Measurements from ENCODE around the gene MAP3K5.

The MAP3K5 gene

GRCh38 chr6:136563386-136564152 lies 228.7 kb downstream of the MAP3K5 start:
- no peak for DNase-seq

- no peak for DNase-seq
These were observed 230.1 kb downstream of the MAP3K5 start for GRCh38 chr6:136562211-136562610.

DNA sequence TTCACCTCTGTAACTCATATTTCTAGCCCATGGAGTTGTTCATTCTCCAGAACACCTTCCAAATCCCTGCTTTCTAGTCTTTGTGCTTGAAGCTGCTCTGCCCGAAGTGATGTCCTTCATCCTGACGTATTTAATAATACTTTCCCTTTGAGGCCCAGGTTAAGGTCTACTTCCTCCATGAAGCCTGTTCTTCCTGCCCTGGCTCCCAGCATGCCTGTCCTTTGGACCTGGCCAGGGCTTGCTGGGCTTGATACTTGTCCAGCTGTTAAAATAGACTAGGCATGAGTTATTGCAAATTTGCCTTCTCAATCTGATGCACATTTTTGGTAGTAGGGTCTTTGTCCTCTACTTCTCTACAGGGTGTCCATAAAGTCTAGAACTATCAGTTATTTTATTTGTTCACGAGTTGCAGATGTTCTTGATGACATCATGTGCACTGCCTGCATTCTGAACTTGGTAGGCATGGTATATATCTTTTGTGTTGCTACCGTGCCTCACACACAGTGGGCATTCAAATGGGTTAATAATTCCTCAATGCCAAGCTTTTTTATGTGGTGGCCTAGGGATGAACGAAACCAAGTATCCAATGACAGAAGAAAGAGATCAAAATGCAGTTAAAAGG lies 239.0 kb downstream of the MAP3K5 start:
- DNase-seq: no peak

DNA sequence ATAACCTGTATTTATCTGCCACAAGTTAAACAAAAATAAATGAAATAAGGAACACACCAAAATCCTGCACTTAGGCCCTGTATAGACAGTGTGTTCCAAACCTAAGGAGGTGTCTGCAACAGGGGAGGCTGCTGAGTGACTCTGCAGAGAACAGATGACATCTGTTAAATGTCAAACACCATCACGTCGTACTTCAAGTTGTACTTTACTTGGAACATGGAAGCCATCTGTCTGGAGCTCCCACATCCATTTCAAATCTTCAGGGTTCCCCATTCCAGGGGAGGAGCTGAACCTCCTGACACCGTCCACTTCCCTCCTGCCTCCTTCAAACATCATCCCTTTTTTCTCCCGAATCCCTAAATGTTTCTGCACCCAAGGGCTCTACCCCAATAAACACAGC lies 240.2 kb downstream of the MAP3K5 start:
- DNase-seq: no peak

GRCh38 chr6:136551103-136551502 lies 241.2 kb downstream of the MAP3K5 start:
- DNase-seq: no peak

GRCh38 chr6:136550330-136551071 lies 241.8 kb downstream of the MAP3K5 start, which contains the start of gene MAP7:
TSS of gene MAP7 (minus strand) at chr6:136550422. CDS start at chr6:136550408, 14 bp downstream.
- DNase-seq: peak; percentile 65

- no peak for DNase-seq
These were observed 242.3 kb downstream of the MAP3K5 start for GRCh38 chr6:136550045-136550329.

DNA sequence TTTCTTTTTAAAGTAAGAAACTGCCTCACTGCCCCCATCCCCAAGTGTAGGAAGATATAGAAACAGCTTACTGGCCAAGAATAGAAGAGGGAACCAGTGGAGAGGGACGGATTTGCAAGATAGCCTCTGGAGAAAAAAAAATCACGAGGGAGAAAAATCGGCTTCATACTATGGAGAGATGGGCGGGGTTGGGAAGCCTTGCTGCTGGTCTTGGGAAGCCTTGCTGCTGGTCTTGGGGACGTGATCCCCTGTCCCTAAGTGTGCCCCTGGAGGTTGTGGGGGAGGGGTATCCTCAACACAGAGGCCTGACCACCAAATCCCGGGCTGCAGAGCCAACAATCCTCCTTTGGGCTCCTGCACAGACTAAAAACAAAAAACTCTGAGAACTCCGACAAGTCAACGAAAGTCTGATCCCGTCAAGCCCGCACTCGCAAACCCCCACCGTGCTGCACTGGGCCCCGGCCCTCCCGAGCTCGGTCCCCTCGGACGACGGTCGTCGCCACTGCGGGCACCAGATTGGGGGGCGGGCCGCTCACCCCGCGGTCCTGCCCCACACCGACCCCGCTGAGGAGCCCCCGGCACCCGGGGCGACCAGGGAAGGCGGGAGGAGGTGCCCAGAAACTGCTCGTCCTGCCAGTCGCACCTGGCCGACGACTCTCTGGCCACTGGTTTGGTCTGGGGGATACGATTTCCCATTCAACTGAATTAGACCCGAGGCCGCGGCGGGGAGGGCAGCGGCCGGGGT lies 242.8 kb downstream of the MAP3K5 start:
- no peak for DNase-seq

DNA sequence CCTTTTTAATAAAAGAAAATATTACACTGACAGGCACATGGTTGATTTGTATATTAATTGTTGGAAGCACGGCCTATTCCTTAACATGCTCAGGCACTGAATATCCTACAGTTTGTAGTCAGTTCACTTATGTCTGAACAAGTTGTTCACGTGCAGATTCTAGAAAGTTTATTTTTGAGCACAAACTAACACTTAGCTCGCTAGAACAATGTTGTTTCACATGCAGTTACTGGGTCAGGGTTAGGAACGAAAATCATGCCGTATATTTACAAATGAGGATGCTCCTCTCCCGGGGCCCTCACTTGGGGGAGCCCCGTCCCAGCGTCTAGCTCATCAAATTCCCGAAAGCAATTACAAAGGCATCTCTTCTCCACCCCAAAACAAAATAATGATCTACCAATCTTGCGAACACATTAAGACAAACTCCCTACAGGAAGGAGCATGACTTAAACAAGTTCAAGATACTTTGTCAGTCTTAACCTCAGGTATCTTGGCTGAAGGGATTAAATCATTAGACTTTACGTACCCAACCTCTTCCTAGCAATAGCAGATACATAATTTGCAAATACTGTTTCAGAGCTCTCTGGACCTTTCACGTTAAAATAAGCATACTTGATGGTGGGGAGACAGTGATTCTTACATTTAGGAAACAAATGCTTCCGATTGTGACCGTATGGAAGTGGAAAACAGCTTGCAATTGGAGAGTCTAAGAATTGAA lies 243.5 kb downstream of the MAP3K5 start:
- no peak for DNase-seq

- DNase-seq: no peak
These were observed 244.4 kb downstream of the MAP3K5 start for GRCh38 chr6:136547871-136548270.

GRCh38 chr6:136547336-136547735 lies 244.9 kb downstream of the MAP3K5 start:
- no peak for DNase-seq

DNA sequence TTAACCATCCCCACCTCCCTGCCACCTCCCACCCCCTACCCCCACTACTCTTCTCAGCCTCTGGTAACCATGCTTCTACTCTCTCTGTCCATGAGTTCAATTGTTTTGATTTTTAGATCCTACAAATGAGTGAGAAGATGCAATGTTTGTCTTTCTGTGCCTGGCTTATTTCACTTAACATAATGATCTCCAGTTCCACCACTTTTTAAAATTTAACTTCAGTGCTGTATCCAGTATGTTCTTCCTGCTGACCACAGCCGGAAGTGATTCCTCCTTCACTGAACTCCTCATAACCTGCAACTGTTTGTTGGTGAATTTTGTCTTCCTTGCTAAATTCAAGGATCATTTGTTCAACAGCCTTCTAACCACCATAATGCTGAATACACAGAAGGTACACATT lies 245.9 kb downstream of the MAP3K5 start:
- no peak for DNase-seq

DNA sequence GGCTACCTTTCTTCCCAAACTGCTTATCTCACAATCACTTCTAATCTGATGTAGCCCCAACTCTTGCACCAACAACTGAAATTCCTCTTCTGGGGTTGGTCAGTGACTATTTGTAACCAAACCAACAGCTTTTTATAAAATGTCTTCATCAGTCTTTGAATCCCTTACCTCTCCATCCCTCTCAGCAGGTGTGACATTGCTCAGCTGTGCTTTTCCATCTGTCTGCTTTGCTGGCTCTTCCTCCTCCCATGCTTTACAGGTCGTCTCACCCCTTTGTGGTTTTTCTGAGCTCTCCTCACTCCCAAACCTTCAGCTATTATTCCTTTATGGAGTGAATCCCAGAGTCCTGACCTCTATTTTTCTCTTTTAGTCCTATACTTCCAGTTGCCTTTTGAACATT lies 248.0 kb downstream of the MAP3K5 start:
- no peak for DNase-seq

DNA sequence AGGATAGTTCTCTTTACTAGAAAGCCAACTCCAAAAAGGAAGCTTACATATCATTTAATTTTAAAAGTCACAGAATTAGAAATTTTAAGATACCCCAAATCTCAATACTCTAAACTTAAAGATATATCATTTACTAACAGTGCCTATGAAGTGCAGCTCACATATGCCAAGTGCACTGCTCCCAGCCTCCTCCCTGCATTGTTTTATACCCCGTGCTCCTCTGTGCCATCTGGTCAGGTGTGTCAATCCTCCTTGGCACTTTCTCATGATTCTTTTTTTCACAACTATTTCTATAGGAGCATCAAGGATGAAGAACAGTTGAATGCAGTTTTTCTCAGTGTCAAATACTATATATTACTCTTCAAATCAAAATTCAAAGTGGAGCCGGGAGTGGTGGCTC lies 250.9 kb downstream of the MAP3K5 start:
- no peak for DNase-seq

GRCh38 chr6:136539967-136540652 lies 252.2 kb downstream of the MAP3K5 start:
- no peak for DNase-seq

DNA sequence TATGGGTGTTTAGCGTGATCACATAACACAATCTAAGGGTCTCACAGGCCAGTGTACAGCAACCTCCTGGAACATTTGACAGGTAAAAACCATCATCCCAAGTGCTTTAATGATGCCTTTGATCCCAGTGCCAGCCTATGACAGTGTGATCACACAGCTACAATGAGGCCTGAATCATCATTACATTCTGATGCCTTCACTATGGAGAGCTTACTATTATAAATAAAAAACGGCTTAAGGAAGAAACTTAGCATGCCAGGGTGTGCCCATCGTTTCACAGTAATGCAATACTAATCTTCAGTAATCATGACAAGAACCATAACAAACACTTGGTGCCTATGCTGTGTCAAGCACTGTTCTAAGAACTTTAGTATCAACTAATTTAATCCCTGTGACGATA lies 253.4 kb downstream of the MAP3K5 start:
- DNase-seq: no peak

DNA sequence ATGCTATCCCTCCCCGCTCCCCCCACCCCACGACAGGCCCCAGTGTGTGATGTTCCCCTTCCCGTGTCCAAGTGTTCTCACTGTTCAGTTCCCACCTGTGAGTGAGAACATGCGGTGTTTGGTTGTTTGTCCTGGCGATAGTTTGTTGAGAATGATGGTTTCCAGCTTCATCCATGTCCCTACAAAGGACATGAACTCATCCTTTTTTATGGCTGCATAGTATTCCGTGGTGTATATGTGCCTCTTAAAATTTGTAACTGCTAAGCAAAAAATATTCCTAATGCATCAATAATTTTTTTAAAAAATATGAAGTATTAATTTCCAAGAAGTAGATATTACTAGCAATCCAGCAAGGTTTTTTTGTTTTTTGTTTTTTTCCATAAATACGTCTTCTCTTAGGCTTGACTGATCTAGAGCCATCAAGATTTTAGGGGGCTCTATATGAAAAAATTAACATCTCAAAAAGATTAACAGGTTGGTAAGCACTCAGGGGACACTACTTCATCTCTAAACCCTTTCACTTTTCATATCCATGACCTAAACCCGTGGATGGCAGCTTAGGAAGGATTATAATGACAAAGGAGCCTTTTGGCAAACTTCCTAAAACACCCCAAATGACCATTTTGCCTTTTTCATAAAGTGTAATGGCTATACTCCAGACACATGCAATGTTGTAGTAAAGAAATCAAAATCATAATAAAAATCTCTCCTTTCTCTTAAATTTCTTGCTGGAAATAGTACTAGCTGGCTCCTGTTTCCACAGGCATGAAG lies 256.2 kb downstream of the MAP3K5 start:
- no peak for DNase-seq

GRCh38 chr6:136535017-136535765 lies 257.1 kb downstream of the MAP3K5 start:
- DNase-seq: no peak

- no peak for DNase-seq
These were observed 258.0 kb downstream of the MAP3K5 start for GRCh38 chr6:136534268-136534667.

DNA sequence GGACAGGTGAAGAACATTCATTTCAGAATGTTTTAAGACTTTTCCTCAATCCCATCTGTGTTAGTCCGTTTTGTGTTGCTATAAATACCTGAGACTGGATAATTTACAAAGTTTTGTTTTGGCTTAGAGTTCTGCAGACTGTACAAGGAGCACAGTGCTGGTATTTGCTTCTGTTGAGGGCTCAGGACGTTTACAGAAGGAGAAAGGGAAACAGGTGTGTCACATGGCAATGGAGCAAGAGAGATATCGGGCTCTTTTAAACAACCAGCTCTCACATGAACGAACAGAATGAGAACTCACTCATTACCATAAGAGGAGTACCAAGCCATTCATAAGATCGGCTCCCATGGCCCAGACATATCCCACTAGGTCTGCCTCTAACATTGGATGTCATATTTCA lies 258.8 kb downstream of the MAP3K5 start:
- DNase-seq: no peak

- no peak for DNase-seq
These were observed 260.2 kb downstream of the MAP3K5 start for GRCh38 chr6:136532030-136532429.
